ENCODE results near the gene LRMDA.

DNA sequence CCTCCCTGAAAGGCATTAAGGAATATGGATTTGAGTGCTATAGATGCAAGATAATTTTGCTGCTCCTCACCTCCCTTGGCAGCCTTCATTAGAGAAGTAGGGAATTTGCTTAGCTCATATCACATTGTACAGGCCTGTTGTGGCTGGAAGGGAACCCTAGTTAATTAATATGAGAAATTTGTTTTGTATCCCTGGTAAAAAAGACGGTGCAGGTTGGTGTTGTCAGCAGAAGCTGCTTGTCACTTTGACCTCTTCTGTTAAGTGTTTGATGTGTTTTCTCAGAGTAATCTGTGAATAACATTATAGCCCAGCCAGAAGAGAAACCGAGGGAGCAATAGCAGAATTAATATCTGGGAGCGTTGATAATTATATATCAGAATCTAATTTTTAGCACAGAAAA is 278.4 kb downstream of the LRMDA start:
- no peak for TF ChIP-seq ZNF843 (tag by site-specific recombination; IDR thresholded peaks at IDR 0.05)
- TF ChIP-seq, protein P1, sequence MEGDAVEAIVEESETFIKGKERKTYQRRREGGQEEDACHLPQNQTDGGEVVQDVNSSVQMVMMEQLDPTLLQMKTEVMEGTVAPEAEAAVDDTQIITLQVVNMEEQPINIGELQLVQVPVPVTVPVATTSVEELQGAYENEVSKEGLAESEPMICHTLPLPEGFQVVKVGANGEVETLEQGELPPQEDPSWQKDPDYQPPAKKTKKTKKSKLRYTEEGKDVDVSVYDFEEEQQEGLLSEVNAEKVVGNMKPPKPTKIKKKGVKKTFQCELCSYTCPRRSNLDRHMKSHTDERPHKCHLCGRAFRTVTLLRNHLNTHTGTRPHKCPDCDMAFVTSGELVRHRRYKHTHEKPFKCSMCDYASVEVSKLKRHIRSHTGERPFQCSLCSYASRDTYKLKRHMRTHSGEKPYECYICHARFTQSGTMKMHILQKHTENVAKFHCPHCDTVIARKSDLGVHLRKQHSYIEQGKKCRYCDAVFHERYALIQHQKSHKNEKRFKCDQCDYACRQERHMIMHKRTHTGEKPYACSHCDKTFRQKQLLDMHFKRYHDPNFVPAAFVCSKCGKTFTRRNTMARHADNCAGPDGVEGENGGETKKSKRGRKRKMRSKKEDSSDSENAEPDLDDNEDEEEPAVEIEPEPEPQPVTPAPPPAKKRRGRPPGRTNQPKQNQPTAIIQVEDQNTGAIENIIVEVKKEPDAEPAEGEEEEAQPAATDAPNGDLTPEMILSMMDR (tag by site-specific recombination; IDR thresholded peaks at IDR 0.05) = no peak
